GM12864 (cell line): ENCODE measurements around the gene IGSF11.

Source experiments
- DNase-seq: peaks from one replicate; pipeline ENCODE4 v3.0.0-alpha.2; 2011; ENCODE audit warnings: low read depth
- H3K4me3 ChIP-seq: 2 replicates; pipeline ENCODE4 v1.5.1; 2011; ENCODE audit warnings: mild to moderate bottlenecking, low read depth, low read length, control low read depth
- TF ChIP-seq, protein P1 (sequence below): IDR thresholded peaks from 2 replicates; pipeline ENCODE4 v1.5.1; 2011; ENCODE audit warnings: low read depth, mild to moderate bottlenecking, moderate library complexity, low read length, control low read depth, inconsistent platforms; ENCODE audit errors: missing control alignments

IGSF11 gene

DNA sequence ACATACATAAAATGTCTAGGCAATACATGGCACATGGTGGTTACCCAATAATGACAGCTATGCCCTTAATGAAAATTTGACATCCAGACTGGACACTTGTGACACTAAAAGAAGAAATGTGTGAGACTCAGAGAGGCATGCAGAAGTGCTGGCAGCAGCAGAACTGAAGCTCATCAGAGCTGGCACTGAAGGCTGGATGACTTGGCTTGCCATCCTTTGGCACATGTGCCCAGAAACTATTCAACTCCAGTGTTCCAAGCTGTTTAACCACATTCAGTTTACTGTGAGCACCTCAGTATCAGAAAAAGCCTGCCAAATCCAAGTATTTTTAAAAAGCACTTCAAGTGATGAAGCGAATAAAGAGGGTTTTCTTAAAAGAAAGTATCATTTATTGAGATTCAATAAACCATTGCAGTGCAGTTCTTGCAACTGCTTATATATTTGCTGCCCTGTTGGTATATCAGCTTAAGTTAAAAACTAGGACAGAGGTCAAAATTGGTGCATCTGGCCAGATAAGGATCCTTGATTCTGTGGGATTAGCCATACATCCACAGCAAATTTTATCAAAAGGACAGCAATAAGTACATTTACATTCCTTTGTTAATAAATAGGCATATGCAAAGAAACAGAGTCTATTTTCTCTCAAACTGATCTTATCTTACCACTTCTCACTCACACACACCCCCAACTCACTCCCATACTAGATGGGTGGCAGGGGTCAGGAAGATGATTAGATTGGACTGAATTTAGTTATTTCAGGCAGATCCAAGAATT lies 15.8 kb downstream of the IGSF11 start:
- H3K4me3 ChIP-seq: no peak overlapping the region
- TF ChIP-seq, protein P1, sequence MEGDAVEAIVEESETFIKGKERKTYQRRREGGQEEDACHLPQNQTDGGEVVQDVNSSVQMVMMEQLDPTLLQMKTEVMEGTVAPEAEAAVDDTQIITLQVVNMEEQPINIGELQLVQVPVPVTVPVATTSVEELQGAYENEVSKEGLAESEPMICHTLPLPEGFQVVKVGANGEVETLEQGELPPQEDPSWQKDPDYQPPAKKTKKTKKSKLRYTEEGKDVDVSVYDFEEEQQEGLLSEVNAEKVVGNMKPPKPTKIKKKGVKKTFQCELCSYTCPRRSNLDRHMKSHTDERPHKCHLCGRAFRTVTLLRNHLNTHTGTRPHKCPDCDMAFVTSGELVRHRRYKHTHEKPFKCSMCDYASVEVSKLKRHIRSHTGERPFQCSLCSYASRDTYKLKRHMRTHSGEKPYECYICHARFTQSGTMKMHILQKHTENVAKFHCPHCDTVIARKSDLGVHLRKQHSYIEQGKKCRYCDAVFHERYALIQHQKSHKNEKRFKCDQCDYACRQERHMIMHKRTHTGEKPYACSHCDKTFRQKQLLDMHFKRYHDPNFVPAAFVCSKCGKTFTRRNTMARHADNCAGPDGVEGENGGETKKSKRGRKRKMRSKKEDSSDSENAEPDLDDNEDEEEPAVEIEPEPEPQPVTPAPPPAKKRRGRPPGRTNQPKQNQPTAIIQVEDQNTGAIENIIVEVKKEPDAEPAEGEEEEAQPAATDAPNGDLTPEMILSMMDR: no peak
- DNase-seq: no peak

- H3K4me3 ChIP-seq: no peak overlapping the region
- no peak for DNase-seq
- TF ChIP-seq, protein P1: no peak
These were observed 18.7 kb downstream of the IGSF11 start for GRCh38 chr3:119015942-119016341.

GRCh38 chr3:119013951-119014350 lies 20.7 kb downstream of the IGSF11 start:
- DNase-seq: no peak
- TF ChIP-seq, protein P1: no peak
- no peak overlapping the region for H3K4me3 ChIP-seq

DNA sequence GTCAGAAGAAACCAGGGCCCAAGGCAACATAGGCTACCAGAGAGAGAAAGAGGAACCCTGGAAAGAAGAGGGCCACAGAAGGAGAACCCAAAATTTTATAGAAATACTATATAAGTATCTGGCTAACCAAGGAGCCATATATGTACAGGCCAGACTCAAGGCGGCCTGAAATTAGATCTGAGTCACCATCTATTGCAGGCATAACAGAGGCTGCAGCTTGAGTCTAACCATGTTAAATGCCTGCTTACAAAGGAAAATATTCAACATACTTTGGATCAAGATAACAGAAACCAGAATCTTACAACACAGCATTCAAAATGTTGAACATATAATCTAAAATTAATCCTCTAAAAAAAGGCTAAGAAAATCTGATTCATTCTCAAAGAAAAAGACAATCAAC lies 23.1 kb downstream of the IGSF11 start:
- H3K4me3 ChIP-seq: no peak overlapping the region
- DNase-seq: no peak
- TF ChIP-seq, protein P1: no peak

- TF ChIP-seq, protein P1: no peak
- DNase-seq: no peak
- no peak overlapping the region for H3K4me3 ChIP-seq
These were observed 37.5 kb downstream of the IGSF11 start for GRCh38 chr3:118997190-118997589.

DNA sequence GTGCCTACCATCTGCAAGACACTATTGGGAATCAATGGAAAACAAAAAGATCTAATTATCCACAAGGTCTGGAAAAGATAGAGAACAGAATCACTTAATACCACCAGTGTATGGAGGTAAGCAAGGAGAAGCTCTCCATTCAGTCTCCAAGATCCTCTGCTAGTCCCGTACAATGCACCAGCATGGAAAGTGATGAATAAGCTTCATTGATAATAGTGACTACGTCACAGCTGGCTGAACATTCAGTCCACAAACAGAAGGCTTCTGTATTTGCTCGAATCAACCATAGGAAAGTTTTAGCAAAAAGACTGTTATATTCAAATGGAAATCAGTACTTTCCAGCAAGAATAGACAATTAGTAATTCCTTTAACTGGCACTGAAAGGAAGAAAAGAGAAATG lies 42.9 kb downstream of the IGSF11 start:
- H3K4me3 ChIP-seq: no peak overlapping the region
- TF ChIP-seq, protein P1: no peak
- no peak for DNase-seq

DNA sequence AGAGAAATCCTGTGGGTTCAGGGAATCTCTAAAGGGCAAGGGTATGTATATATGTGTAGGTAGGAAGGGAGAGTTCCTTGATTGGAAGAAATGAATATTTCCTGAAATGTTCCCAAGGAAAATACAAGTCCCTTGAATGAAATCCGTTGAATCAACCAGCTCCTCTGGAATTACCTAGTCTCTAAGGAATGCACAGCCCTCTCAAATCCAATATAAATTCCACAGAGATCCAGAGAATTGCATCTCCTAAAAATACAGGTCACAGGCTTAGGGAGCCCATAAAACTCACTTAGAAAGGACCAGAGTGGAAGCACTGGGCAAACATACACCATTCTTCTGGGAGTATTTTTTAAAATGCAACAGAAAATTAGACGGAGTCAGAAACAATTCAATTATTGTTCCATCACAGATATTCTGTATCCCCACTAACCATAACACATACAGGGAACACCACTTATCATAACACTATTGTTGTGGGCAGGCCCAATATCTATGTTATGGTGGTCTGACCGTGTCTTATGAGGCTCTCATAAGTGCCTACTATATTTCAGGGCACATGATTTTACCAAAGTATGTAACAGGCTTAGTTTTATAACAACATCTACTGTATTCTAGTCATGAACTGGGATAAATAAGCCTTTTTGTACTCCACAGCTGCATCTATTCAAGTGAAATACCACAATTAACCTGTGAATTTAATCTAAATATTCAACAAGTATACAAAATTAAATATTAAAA lies 43.7 kb downstream of the IGSF11 start:
- TF ChIP-seq, protein P1: no peak

More for the DNA sequence above, 43.7 kb downstream of the IGSF11 start:
- H3K4me3 ChIP-seq: no peak overlapping the region
- no peak for DNase-seq
